SW 1271 (cell line): Measurements from ENCODE around the gene CDKN2AIPNL.
"Not testable (repeated sequence)": the region's sequence is repeated elsewhere in the genome, so short reads cannot be mapped to it uniquely, and the experiment has no call there.

ENCODE experiments used
- DNase-seq, 2 experiments: peaks; one replicate each; lab custom pipeline; 2025; lab: John Stamatoyannopoulos, UW

Gene CDKN2AIPNL

GRCh38 chr5:134437847-134438581 is 26.3 kb upstream of the CDKN2AIPNL start:
- DNase-seq: no peak

GRCh38 chr5:134437340-134437846 is 25.7 kb upstream of the CDKN2AIPNL start:
- no peak for DNase-seq

- DNase-seq: peak in 1 of 2 experiments; percentile 15
Measured at GRCh38 chr5:134436523-134437339, 25.1 kb upstream of the CDKN2AIPNL start.

- DNase-seq: no peak
Measured at GRCh38 chr5:134435560-134435959, 23.9 kb upstream of the CDKN2AIPNL start.

GRCh38 chr5:134432677-134433359 is 21.1 kb upstream of the CDKN2AIPNL start:
- DNase-seq: no peak

GRCh38 chr5:134432174-134432573 is 20.5 kb upstream of the CDKN2AIPNL start:
- DNase-seq: no peak

GRCh38 chr5:134430001-134430569 is 18.4 kb upstream of the CDKN2AIPNL start:
- no peak for DNase-seq

GRCh38 chr5:134427540-134428041 is 15.9 kb upstream of the CDKN2AIPNL start:
- DNase-seq: no peak

- DNase-seq: no peak
Measured at GRCh38 chr5:134426361-134426760, 14.7 kb upstream of the CDKN2AIPNL start.

- DNase-seq: no peak
Measured at GRCh38 chr5:134423376-134423775, 11.7 kb upstream of the CDKN2AIPNL start.

GRCh38 chr5:134422791-134423365 is 11.2 kb upstream of the CDKN2AIPNL start:
- no peak for DNase-seq

- DNase-seq: not testable (repeated sequence)
Measured at GRCh38 chr5:134421038-134421437, 9.4 kb upstream of the CDKN2AIPNL start.

GRCh38 chr5:134420343-134420742 is 8.7 kb upstream of the CDKN2AIPNL start:
- DNase-seq: no peak

- DNase-seq: no peak
Measured at GRCh38 chr5:134418958-134419357, 7.3 kb upstream of the CDKN2AIPNL start.

- DNase-seq: no peak
Measured at GRCh38 chr5:134417707-134418106, 6.0 kb upstream of the CDKN2AIPNL start.

GRCh38 chr5:134413046-134413445 is 1.4 kb upstream of the CDKN2AIPNL start:
- no peak for DNase-seq

GRCh38 chr5:134411228-134411545 is 494 bp downstream of the CDKN2AIPNL start:
- DNase-seq: no peak

GRCh38 chr5:134410822-134411221 is 859 bp downstream of the CDKN2AIPNL start:
- DNase-seq: no peak

- DNase-seq: no peak
Measured at GRCh38 chr5:134409321-134409720, 2.4 kb downstream of the CDKN2AIPNL start.

- DNase-seq: no peak
Measured at GRCh38 chr5:134406390-134406789, 5.3 kb downstream of the CDKN2AIPNL start.

- no peak for DNase-seq
Measured at GRCh38 chr5:134403951-134404350, 7.7 kb downstream of the CDKN2AIPNL start.
